Stimulated activated CD8-positive, alpha-beta memory T cell treated with anti-CD3 and anti-CD28 coated beads, Interleukin-12 subunit alpha, Interleukin-12 subunit beta, amount 100 ng/mL, for 24 hours (primary cell): Measurements from ENCODE around the gene NOP53.
"Not testable (repeated sequence)": the region's sequence is repeated elsewhere in the genome, so short reads cannot be mapped to it uniquely, and the experiment has no call there.

ENCODE experiments used
- DNase-seq: peaks from one replicate; pipeline ENCODE4 v3.0.0-alpha.2; 2020; ENCODE audit errors: extremely low read depth

NOP53 gene

DNA sequence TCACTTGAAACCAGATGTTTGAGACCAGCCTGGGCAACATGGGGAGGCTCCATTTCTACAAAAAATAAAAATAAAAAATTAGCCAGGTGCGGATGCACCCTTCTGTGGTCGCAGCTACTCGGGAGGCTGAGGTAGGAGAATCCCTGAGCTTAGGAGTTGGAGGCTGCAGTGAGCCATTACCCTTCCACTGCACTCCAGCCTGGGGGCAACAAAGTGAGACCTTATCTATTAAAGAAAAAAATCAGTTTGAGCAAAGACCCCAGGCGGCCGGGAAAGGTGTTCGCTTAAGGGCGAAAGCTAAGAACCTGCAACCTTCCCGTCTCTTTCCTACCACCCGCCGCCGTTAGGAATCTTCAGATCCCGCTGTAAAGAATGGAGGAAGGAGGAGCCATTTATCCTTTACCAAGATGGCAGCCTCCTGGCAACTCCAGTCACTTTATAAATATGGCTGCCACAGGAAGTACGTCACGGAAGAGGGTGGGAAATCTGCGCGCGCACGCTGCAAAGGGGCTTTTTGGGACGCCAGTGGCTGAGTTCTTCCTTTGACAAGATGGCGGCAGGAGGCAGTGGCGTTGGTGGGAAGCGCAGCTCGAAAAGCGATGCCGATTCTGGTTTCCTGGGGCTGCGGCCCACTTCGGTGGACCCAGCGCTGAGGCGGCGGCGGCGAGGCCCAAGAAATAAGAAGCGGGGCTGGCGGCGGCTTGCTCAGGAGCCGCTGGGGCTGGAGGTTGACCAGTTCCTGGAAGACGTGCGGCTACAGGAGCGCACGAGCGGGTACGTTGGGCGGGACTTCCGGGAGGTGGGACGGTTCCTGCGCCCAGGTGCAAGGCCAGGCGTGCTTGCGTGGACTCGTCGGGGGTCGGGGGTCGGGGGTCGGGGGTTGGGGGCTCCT is at the start of gene NOP53:
Gene NOP53 (plus strand): TSS at position 537 of the 892 bp plus-strand sequence. CDS start 14 bp downstream, at position 551.
- DNase-seq: peak; percentile 93

DNA sequence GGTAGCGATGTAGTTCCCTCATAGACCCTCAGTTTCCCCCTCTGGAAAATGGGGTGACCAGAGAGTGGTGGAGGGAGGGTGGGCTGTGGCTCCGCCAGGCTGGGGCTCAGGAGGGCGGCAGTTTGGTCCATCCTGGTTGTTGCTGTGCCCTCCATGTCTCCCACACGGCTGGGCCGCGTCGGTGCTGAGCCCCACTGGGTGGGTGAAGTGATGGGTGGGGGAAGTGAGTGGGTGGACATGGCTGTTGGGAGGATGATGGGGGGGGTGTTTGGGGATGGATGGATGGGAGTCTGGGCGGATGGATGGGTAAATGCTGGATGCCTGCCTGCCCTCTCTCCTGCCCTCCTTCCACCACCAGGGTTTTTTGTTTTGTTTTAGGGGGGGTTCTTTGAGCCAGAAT is 48.7 kb upstream of the NOP53 start:
- DNase-seq: no peak

DNA sequence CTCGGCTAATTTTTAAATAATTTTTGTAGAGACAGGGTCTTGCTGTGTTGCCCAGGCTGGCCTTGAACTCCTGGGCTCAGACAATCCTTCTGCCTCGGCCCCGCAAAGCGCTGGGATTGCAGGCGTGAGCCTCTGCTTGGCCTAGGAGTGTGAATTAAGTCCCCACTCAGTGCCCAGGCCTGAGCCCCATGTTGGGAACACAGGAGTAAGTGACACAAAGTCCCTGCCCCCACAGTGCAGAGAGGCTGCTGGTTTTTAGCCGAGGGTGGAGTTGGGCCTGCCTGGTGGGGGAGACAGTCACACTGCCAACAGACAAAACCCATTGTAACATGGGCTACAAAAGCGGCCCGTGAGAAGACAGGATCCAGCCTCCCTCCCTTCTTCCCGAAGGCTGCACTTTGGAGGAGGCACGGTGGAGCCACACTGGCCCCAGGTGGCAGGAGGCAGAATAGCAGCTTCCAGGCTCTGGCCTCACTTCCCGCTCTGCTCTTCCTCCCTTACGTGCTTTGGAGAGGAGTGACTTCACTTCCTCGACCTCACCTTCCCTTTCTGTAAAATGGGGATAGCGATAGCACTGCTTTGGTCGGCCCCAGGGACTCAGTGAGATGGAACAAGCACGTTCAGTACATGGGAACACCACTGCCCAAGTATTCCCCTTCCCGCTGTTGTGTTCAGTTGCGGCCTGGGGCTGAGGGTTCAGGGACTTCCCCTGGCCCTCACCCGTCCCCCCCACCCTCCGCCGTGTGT is 47.3 kb upstream of the NOP53 start:
- DNase-seq: no peak

DNA sequence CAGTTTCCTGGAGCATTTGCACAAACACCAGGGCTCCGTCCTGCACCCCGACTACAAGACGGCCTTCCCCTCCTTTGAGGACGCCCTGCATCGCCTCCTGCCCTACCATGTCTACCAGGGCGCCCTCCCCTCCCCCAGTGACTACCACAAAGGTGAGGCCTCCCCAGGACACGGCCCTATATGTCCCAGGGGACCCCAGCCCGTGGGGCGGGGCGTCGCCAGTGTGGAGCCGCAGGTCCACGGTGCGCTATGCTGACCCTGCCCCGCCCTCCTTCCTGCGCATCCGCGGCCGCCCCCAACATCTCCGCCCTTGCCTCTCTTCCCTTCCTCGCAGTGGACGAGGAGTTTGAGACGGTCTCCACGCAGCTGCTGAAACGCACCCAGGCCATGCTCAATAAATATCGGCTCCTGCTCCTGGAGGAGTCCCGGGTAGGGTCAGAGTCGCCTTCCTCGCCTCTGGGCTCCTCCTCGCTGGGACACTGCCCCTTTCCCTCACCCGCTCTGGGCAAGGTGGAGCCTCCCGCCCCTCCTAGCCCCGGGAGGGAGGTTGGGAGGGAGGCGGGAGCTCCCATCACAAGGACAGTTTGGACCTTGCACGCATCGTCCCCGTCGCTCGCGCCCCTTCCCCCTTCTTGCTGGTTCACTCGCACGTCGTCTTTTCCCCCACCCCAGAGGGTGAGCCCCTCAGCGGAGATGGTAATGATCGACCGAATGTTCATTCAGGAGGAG is 46.6 kb upstream of the NOP53 start:
- DNase-seq: no peak

DNA sequence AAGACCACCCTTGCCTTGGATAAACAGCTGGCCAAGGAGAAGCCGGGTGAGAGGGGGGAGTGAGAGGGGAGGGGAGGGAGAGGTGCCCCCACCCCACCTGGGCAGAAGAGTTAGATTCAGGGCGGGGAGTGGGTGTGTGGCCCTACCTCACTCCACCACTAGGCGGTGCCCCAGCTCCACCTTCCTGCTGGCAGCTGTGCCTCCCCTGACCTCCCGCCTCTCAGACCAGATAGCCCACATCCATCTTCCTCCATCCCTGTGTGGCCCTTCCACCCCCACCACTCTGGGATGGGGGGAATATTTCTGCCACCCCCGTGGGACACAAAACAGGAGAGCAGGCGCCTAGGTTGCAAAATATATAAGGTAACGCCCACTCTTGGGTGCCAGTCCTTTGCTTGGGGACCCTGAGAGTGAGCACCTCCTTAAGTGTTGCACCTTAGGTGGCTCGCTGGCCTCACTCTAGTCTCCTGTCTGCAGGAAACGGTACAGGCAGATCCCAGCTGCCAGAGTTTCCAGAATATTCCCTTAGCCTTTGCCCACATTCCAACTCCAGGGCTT is 45.9 kb upstream of the NOP53 start:
- DNase-seq: no peak

DNA sequence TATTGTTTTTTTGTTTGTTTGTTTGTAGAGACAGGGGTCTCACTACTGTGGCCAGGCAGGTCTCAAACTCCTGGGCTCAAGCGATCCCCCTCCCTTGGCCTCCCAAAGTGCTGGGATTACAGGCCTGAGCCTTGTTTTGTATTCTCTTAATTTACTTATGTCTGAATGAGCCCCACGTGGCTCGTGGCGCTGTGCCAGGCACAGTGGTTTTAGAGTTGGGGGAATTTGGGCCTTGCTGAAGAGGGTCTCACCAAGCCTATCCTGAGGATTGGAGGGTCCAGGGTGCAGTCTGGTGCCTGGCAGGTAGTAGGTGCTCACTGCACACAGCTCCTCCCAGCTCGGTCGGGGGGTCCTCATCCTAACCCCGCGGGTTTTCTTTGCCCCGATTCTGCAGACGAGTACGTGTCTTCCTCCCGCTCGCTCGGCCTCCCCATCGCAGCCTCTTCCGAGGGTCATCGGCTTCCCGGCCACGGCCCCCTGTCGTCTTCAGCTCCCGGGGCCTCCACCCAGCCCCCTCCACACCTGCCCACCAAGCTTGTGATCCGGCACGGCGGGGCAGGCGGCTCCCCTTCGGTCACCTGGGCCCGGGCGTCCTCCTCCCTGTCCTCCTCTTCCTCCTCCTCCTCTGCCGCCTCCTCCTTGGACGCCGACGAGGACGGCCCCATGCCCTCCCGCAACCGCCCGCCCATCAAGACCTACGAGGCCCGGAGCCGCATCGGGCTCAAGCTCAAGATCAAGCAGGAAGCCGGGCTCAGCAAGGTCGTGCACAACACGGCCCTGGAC is 44.2 kb upstream of the NOP53 start:
- DNase-seq: no peak

DNA sequence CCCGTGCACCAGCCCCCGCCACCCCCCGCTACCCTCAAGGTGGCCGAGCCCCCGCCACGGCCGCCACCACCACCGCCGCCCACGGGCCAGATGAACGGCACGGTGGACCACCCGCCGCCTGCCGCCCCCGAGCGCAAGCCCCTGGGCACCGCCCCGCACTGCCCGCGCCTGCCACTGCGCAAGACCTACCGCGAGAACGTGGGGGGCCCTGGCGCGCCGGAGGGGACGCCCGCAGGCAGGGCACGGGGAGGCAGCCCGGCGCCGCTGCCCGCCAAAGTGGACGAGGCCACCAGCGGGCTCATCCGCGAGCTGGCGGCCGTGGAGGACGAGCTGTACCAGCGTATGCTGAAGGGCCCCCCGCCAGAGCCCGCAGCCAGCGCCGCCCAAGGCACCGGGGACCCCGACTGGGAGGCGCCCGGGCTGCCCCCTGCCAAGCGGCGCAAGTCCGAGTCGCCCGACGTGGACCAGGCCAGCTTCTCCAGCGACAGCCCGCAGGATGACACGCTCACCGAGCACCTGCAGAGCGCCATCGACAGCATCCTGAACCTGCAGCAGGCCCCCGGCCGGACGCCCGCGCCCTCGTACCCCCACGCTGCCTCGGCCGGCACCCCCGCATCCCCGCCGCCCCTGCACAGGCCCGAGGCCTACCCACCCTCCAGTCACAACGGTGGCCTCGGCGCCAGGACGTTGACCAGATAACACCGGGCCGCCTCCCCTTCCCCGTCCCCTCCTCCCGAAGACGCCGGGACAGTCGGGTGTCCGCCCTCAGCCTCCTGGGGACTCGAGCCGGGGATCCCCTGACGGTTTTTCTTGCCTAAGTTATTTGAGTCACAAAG is 43.4 kb upstream of the NOP53 start:
- DNase-seq: no peak

DNA sequence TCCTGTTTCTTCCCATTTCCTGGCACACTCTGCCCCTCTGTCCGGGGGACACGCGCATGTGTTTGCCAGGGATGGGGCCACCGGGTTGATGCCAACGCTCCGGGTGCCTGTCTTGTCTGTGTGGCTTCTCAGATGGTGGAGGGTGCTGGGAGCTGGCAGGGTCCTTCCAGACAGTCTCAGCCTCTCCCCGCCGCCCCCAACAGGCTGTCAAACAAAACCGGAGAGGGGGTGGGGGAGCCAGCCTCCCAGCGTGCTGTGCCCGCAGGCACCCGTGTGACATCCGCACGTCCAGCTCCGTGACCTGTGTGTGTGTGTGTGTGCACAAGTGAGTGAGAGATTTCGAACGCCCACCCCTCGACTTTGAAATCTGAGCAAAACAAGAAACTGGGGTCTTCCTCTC is 42.7 kb upstream of the NOP53 start:
- no peak for DNase-seq

DNA sequence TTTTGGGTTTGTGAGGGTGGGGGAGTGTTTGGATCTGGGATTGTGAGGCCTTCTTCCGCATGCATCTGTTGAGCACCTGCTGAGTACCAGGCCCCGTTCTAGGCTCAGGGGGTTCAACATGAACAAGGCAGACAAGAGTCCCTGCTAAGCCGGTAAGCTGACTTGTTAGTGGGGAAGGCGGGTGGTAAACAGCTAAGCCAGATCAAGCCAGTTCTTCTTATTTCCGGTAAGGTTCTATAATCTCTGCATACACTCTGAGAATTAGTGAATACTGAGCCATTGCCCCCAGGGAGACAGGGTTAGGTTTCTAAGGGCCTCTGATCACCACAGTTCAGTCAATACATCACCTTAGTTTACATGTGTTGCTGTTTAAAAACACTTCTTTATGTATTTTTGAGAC is 42.0 kb upstream of the NOP53 start:
- DNase-seq: no peak

DNA sequence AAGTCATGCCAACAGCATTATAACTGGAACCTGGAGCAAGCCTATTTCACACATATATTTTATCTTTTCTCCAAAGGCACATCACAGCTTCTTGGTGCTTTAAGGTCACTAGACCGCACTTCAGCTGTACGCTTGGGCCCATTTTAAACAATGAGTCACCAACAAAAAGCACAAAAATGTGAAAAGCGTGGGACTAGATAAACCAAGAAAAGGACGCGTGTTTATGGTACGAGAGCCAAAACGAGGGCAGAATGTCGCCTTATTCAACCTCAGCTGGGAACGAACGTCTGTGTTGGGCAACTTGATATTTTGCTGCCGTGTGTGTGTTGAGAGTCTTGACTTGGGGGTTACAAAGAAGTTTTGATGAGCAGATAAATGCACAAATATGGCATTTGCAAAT is 41.3 kb upstream of the NOP53 start:
- no peak for DNase-seq

DNA sequence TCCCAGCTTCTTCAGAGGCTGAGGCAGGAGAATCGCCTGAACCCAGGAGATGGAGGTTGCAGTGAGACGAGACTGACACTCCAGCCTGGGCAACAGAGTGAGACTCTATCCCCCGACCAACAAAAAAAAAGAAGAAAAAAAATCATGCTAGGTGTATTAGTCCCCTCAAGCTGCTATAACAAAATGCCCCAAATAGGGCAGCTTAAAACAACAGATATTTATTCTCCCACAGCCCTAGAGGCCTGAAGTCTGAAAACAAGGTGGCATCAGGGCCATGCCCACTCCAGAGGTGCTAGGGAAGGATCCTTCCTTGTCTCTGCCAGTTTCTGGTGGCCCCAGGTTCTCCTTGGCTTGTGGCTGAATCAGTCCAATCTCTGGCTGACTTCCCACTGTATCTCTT is 40.7 kb upstream of the NOP53 start:
- no peak for DNase-seq

DNA sequence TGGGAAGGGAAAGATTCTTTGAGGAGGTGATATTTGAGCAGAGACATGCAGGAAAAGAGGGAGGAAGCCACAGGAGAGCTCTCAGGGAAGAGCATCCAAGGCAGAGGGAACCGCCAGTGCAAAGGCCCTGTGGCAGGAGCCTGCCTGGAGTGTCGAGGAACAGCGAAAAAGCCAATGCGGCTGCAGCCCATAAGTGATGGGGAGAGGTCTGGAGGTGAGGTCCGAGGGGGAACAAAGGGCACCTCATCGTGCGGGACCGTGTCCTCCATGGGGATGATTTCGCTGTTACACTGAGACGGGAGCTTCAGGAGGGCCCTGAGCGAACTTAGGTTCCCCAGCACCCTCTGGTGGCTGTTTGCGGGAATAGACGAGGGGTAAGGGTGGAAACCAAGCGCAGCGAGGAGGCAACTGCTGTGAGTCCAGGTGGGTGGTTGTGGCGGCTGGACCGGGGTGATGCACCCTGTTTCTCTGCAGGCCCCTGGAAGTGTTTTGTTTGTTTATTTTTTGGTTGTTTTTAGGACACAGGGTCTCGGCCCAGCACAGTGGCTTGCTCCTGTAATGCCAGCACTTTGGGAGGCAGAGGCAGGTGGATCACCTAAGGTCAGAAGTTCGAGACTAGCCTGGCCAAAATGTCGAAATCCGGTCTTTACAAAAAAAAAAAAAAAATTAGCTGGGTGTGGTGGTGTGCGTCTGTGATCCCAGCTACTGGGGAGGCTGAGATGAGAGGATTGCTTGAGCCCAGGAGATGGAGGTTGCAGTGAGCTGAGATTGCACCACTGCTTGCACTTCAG is 38.0 kb upstream of the NOP53 start:
- peak; percentile 39 for DNase-seq

DNA sequence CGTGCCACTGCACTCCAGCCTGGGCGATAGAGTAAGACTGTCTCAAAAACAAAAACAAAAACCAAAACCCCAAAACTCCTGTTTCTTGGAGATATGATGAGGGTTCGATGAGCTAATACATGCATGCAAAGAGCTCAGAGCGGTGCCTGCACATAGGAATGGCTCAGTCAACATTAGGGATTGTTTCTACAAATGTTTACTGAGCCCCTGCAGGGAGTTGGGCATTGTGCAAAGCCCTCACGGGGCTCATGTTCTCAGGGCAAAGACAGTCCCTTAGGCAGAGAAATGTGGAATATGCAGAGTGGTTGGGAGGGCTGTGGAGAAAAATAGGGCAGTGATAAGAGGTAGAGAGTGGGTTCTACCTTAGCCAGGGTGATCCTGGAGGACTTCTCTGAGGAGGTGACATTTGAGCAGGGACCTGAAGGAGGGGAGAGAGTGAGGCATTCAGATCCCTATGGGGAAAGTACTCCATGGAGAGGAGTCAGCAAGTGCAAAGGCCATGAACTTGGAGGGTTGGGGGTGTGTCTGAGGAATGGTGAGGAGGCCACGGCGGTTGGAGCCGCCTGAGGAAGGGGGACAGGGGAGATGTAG is 33.6 kb upstream of the NOP53 start:
- DNase-seq: no peak

DNA sequence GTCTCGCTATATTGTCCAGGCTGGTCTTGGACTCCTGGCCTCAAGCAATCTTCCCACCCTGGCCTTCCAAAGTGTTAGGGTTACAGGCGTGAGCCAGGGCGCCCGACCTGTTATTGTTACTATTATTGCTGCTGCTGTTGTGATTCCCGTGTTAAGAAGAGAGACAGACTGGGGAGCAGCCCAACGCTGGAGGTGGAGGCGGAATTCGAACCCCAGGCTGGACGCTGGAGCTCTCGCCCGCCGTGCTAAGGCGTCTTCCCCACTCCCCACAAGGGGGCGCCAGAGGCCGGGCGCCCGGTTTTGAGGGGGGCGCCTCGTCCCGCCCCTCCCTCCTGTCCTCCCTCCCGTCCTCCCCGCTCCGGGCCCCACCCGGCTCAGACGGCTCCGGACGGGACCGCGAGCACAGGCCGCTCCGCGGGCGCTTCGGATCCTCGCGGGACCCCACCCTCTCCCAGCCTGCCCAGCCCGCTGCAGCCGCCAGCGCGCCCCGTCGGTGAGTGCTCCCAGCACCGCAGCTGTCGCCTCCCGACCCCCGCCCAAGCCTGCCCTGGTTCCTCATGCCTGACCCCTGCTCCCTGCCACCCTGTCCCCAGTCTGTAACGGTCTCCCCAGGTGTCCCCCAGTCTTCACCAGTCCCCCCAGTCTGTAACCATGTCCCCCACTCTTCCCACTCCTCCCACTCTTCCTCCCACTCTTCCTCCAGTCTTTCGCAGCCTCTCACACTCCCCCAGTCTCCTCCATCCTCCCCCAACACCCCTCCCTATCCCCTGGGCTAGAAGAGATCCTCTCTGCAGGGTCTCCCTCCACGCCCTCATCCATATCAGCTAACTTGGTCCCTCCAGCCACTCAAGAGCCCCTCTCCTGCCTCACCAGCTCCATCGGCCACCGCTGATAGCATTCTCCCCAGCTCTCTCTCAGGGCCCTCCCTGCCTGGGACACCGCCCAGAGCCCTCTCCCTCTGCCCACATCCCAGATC is 32.0 kb upstream of the NOP53 start, which contains the start of gene EHD2:
Gene EHD2 (plus strand): TSS at position 377 of the 976 bp plus-strand sequence. CDS start 3,191 bp downstream, outside the sequence.
- DNase-seq: no peak

DNA sequence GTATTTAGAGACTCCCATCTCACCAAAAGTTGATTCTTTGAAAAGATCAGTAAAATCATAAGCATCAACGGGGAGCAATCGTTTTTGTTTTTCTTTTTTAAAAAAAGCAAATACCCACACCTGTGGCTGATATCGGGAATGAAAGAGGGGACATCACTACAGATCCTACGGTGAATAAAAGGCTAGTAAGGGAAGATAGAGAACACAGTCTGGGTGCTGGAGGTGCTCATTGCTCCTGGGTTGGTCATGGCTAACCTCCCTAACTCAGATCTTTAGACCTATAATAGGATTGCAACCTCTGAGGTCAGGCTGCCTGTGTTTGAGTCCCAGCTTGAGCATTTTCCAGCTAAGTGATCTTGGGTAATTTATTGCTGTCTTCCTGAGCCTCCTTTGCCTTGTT is 31.0 kb upstream of the NOP53 start:
- no peak for DNase-seq

DNA sequence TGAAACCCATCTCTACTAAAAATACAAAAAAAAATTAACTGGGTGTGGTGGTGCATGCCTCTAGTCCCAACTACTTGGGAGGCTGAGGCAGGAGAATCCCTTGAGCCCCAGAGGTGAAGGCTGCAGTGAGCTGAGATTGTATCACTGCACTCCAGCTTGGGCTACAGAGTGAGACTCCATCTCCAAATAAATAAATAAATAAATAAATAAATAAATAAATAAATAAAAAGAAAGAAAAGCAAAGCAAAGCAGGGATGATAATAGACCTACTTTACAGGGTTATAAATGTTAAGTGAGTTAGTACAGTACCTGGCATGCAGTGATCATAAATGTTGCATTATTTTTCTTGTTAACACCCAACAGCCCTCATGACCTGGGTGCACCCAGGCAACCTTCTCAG is 30.5 kb upstream of the NOP53 start:
- DNase-seq: not testable (repeated sequence)

DNA sequence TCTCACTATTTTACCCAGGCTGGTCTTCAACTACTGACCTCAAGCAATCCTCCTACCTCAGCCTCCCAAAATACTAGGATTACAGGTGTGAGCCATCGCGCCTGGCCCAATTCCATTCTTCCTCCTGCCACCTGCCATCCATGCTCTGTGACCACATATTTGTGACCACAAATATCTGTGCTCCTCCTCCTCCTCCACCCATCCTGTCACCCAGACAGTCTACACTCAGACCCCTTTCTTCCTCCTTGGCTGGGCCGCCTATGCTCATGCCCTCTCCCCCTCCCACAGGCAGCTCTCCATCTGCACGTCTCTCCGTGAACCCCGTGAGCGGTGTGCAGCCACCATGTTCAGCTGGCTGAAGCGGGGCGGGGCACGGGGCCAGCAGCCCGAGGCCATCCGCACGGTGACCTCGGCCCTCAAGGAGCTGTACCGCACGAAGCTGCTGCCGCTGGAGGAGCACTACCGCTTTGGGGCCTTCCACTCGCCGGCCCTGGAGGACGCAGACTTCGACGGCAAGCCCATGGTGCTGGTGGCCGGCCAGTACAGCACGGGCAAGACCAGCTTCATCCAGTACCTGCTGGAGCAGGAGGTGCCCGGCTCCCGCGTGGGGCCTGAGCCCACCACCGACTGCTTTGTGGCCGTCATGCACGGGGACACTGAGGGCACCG is 28.9 kb upstream of the NOP53 start:
- no peak for DNase-seq
